HepG2 (cell line): Measurements from ENCODE around the gene DAAM1. TPM values are rescaled to one million over a fixed set of nuclear protein-coding genes. Genes with fewer than 3 reads are reported as not detected.
A peak's percentile ranks its signal among the peaks of the same experiment; 100 is the strongest.

ENCODE experiments used
- ARNT2 ChIP-seq: sonication (generic); formaldehyde crosslinking; IDR thresholded peaks from 2 replicates; pipeline ENCODE4 v1.8.0; 2022; ENCODE audit warnings: mild to moderate bottlenecking, low read depth, missing genetic modification reagents, moderate library complexity
- ATF7-NPFF ChIP-seq: sonication (generic); formaldehyde crosslinking; IDR thresholded peaks from 2 replicates; pipeline ENCODE4 v1.8.1; 2023; ENCODE audit warnings: mild to moderate bottlenecking, low read depth, missing genetic modification reagents, moderate library complexity
- FOXA1 ChIP-seq, 2 experiments: fragments of 450-650 bp in 1 of 2; sonication (generic) in 1 of 2; formaldehyde crosslinking in 1 of 2; IDR thresholded peaks; 2 replicates each; pipeline versions ENCODE4 v1.4.0 to v1.6.1; 2016 to 2020; ENCODE audit warnings: missing genetic modification reagents in 1 of 2
- FOXA3 ChIP-seq: IDR thresholded peaks from 2 replicates; pipeline ENCODE4 v1.6.1; 2016; ENCODE audit warnings: missing genetic modification reagents, missing compliant biosample characterization
- FOXO1 ChIP-seq: sonication (generic); formaldehyde crosslinking; IDR thresholded peaks from 2 replicates; pipeline ENCODE4 v1.4.0; 2020; ENCODE audit warnings: missing genetic modification reagents
- GATAD2A ChIP-seq: IDR thresholded peaks from 2 replicates; pipeline ENCODE4 v1.6.1; 2016
- HNRNPUL1 ChIP-seq: fragments of 200-400 bp; formaldehyde crosslinking; IDR thresholded peaks from 2 replicates; pipeline ENCODE4 v1.6.1; 2017; ENCODE audit warnings: low read depth, mild to moderate bottlenecking, low read length, moderate library complexity
- KMT2A ChIP-seq: sonication (generic); formaldehyde crosslinking; IDR thresholded peaks from 2 replicates; pipeline ENCODE4 v1.4.0; 2020; ENCODE audit warnings: missing genetic modification reagents
- MIER3 ChIP-seq: IDR thresholded peaks from 2 replicates; pipeline ENCODE4 v1.6.1; 2016; ENCODE audit warnings: missing compliant biosample characterization, borderline replicate concordance
- MXI1 ChIP-seq: IDR thresholded peaks from 3 replicates; pipeline ENCODE4 v1.6.1; 2012; ENCODE audit warnings: low read depth, low read length, inconsistent platforms, borderline replicate concordance
- PHF21A ChIP-seq: sonication (generic); formaldehyde crosslinking; IDR thresholded peaks from 2 replicates; pipeline ENCODE4 v1.5.0; 2020; ENCODE audit warnings: mild to moderate bottlenecking, missing genetic modification reagents
- PITX1 ChIP-seq: sonication (generic); formaldehyde crosslinking; IDR thresholded peaks from 2 replicates; pipeline ENCODE4 v1.5.1; 2020; ENCODE audit warnings: mild to moderate bottlenecking, missing genetic modification reagents
- RFX3 ChIP-seq: IDR thresholded peaks from 2 replicates; pipeline ENCODE4 v1.6.1; 2016; ENCODE audit warnings: missing biosample characterization, missing genetic modification reagents
- SALL2 ChIP-seq: sonication (generic); formaldehyde crosslinking; IDR thresholded peaks from 2 replicates; pipeline ENCODE4 v1.8.1; 2023; ENCODE audit warnings: mild to moderate bottlenecking, missing genetic modification reagents, inconsistent platforms
- SATB2 ChIP-seq: sonication (generic); formaldehyde crosslinking; IDR thresholded peaks from 2 replicates; pipeline ENCODE4 v1.5.0; 2020; ENCODE audit warnings: missing genetic modification reagents
- SMAD3 ChIP-seq: sonication (generic); formaldehyde crosslinking; IDR thresholded peaks from 2 replicates; pipeline ENCODE4 v1.4.0; 2020; ENCODE audit warnings: missing genetic modification reagents
- TSC22D2 ChIP-seq: sonication (generic); formaldehyde crosslinking; IDR thresholded peaks from 2 replicates; pipeline ENCODE4 v1.5.1; 2020; ENCODE audit warnings: missing genetic modification reagents, mild to moderate bottlenecking, borderline replicate concordance
- ZBTB40 ChIP-seq, 2 experiments: fragments of 450-650 bp in 1 of 2; sonication (generic) in 1 of 2; formaldehyde crosslinking in 1 of 2; IDR thresholded peaks; 2 replicates each; pipeline versions ENCODE4 v1.6.1 to v1.8.0; 2016 to 2022; ENCODE audit warnings: antibody characterized with exemption in 1 of 2, mild to moderate bottlenecking in 1 of 2, missing genetic modification reagents in 1 of 2
- ZFX ChIP-seq: sonication (generic); formaldehyde crosslinking; IDR thresholded peaks from 2 replicates; pipeline ENCODE4 v1.4.0; 2020; ENCODE audit warnings: mild to moderate bottlenecking, low read depth, missing genetic modification reagents, moderate library complexity
- ZNF331 ChIP-seq: sonication (generic); formaldehyde crosslinking; IDR thresholded peaks from 2 replicates; pipeline ENCODE4 v1.4.0; 2020; ENCODE audit warnings: missing genetic modification reagents
- ZNF546 ChIP-seq: sonication (generic); formaldehyde crosslinking; conservative IDR thresholded peaks from 2 replicates; pipeline ENCODE4 v1.8.1; 2023; ENCODE audit warnings: mild to moderate bottlenecking, missing genetic modification reagents
- ZNF614 ChIP-seq: IDR thresholded peaks from 2 replicates; pipeline ENCODE4 v1.6.1; 2018; ENCODE audit warnings: missing biosample characterization, missing genetic modification reagents, inconsistent platforms, borderline replicate concordance
- ZNF644 ChIP-seq: IDR thresholded peaks from 2 replicates; pipeline ENCODE4 v1.6.1; 2016; ENCODE audit warnings: low read depth
- ZNF792 ChIP-seq: IDR thresholded peaks from 2 replicates; pipeline ENCODE4 v1.6.1; 2016
- polyA plus RNA-seq, 8 experiments: library from polyadenylated mRNA; depleted of rRNA in 3 of 8; stranded (reverse) in 7 of 8; unstranded in 1 of 8; fragments of >200 nt; fragmentation: Illumina TruSeq in 4 of 8; extraction: Trizol in 4 of 8; gene quantifications; 2 replicates each; pipeline versions ENCODE4 v1.2.1 to v1.2.3, GENCODE V29; 2011 to 2016; ENCODE audit warnings: low read depth in 4 of 8, missing spikeins in 1 of 8, mixed read lengths in 1 of 8; ENCODE audit not compliant: insufficient read depth in 1 of 8
- total RNA-seq, 5 experiments: library from RNA; depleted of rRNA; stranded (reverse); fragments of >200 nt; fragmentation: Illumina TruSeq; extraction: Trizol; gene quantifications; 2 replicates each; pipeline ENCODE4 v1.2.3, GENCODE V29; 2016; ENCODE audit warnings: low read depth in 1 of 5

Gene DAAM1
- total and polyA plus RNA-seq, 2 of the 13 experiments (the other 11 are each of a cell fraction or from before 2014, with no cell fraction given): 10.9 to 24.5 TPM

- TF ChIP-seq GATAD2A (CRISPR knock-in tag): peak; percentile 52
- peak; percentile 70; the same call in 1 of the 2 replicates for TF ChIP-seq ZNF614 (CRISPR knock-in tag)
- TF ChIP-seq SATB2 (CRISPR knock-in tag): 0 out of 2 replicates have a peak, but pooled peaks have one; percentile 27
- TF ChIP-seq KMT2A: peak; percentile 88
- TF ChIP-seq HNRNPUL1: no peak
- 0 out of 2 replicates have a peak, but pooled peaks have one; percentile 58 for TF ChIP-seq ATF7-NPFF
- no peak for TF ChIP-seq ZBTB40 (IDR thresholded peaks at IDR 0.05)
- no peak for TF ChIP-seq ZBTB40 (CRISPR knock-in tag; IDR thresholded peaks at IDR 0.05)
- TF ChIP-seq RFX3 (CRISPR knock-in tag): no peak
- 0 out of 2 replicates have a peak, but pooled peaks have one; percentile 25 for TF ChIP-seq SMAD3 (CRISPR knock-in tag)
- TF ChIP-seq ARNT2 (CRISPR knock-in tag): peak; percentile 62; the same call in 1 of the 2 replicates
- TF ChIP-seq ZFX: peak; percentile 96
- peak; percentile 45; the same call in 1 of the 3 replicates for TF ChIP-seq MXI1
- TF ChIP-seq ZNF792 (CRISPR knock-in tag): peak; percentile 58; the same call in 1 of the 2 replicates
- peak; percentile 51; the same call in 1 of the 2 replicates for TF ChIP-seq FOXO1
- TF ChIP-seq ZNF546 (CRISPR knock-in tag): no peak
- TF ChIP-seq PITX1 (CRISPR knock-in tag): peak; percentile 36; the same call in 1 of the 2 replicates
- peak; percentile 43; the same call in 1 of the 2 replicates for TF ChIP-seq ZNF331 (CRISPR knock-in tag)
- peak; percentile 47; the same call in 1 of the 2 replicates for TF ChIP-seq PHF21A (CRISPR knock-in tag)
- 0 out of 2 replicates have a peak, but pooled peaks have one; percentile 28 for TF ChIP-seq ZNF644 (CRISPR knock-in tag)
- 0 out of 2 replicates have a peak, but pooled peaks have one; percentile 35 for TF ChIP-seq SALL2 (CRISPR knock-in tag)
- no peak for TF ChIP-seq MIER3
- TF ChIP-seq TSC22D2 (CRISPR knock-in tag): peak; percentile 76; the same call in 1 of the 2 replicates
- TF ChIP-seq FOXA1 (IDR thresholded peaks at IDR 0.05): no peak
- peak; percentile 38; the same call in 1 of the 2 replicates for TF ChIP-seq FOXA1 (CRISPR knock-in tag; IDR thresholded peaks at IDR 0.05)
- peak; percentile 45 for TF ChIP-seq FOXA3 (CRISPR knock-in tag)
Measured at GRCh38 chr14:59215322-59215721, 26.9 kb downstream of the DAAM1 start (continued).
